Fibroblast of the aortic adventitia (primary cell): ENCODE data around the gene JHY. TPM values are rescaled to one million over a fixed set of nuclear protein-coding genes. Genes with fewer than 3 reads are reported as not detected.

Experiments
- DNase-seq: peaks from one replicate; pipeline ENCODE4 v3.0.0-alpha.2; 2010; ENCODE audit warnings: low read depth
- H3K4me3 ChIP-seq: 2 replicates; pipeline ENCODE4 v1.5.1; 2011; ENCODE audit warnings: low read depth, mild to moderate bottlenecking, control low read depth, low read length, moderate library complexity
- total RNA-seq: library from RNA; depleted of rRNA; stranded (reverse); fragments of >200 nt; gene quantifications from 2 replicates; pipeline ENCODE4 v1.2.3, GENCODE V29; 2012; ENCODE audit warnings: low replicate concordance
- TF ChIP-seq, protein P1 (sequence below): IDR thresholded peaks from 2 replicates; pipeline ENCODE4 v1.5.1; 2011; ENCODE audit warnings: mild to moderate bottlenecking, low read length, control low read depth, inconsistent platforms; ENCODE audit not compliant: insufficient read depth

Gene JHY
- total RNA-seq, 1 donor: 5.2 TPM

DNA sequence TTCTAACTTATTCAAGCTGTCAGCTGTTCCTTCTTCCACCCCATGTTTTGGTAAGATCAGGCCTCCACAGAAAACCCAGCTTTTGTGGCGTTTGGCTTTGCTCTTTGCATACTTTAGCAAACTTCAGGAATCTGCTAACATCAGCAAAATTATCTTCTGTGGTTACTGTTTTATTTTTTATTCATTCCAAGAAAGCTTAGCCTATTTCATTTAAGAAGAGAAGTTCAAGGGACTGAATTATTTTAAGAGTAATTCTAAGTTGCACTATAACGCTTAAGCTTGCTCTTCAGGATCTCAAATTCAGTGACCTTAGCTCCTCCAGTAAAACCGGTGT, 1.1 kb downstream of the JHY start:
- peak overlapping the region; percentile 66 for H3K4me3 ChIP-seq
- TF ChIP-seq, protein P1, sequence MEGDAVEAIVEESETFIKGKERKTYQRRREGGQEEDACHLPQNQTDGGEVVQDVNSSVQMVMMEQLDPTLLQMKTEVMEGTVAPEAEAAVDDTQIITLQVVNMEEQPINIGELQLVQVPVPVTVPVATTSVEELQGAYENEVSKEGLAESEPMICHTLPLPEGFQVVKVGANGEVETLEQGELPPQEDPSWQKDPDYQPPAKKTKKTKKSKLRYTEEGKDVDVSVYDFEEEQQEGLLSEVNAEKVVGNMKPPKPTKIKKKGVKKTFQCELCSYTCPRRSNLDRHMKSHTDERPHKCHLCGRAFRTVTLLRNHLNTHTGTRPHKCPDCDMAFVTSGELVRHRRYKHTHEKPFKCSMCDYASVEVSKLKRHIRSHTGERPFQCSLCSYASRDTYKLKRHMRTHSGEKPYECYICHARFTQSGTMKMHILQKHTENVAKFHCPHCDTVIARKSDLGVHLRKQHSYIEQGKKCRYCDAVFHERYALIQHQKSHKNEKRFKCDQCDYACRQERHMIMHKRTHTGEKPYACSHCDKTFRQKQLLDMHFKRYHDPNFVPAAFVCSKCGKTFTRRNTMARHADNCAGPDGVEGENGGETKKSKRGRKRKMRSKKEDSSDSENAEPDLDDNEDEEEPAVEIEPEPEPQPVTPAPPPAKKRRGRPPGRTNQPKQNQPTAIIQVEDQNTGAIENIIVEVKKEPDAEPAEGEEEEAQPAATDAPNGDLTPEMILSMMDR: no peak
- peak; percentile 65 for DNase-seq

DNA sequence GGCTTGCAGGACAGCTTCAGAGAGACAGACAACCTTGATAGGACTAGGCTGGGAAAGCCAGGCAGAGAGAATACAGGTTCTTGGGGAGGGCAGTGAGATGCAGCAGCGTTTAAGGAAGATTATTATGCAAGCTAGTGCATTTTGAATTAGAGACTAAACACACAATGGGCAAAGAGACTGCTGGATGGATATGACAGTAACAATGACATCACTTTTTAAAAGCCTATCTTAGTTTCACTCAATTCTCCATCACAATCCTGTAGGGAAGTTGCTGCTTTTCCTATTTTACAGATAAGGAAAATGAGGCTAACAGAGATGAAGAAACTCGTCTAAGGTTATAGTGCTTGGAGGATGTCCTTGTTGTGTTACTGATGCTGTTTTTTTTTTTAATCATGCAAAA, 5.6 kb downstream of the JHY start:
- TF ChIP-seq, protein P1: no peak
- DNase-seq: no peak
- H3K4me3 ChIP-seq: no peak overlapping the region

DNA sequence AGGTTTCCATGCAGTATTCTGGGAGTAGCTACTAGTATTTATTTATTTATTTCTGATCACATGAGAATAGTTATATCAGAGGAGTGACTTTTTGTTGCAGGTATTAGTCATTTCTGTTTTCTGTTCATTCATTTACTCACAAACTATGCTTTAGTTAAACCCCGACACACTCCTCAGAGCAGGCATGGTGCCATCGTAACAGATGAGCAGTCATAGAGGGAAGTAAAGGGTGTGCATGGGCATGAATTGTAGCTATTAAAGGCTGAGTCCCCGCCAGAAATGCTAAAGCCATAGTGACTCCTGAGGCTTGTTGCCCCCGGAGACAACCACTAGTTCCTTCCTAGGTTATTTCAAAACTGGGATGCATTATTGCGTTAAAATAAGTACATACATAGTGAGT, 10.6 kb downstream of the JHY start:
- DNase-seq: no peak
- TF ChIP-seq, protein P1: no peak
- H3K4me3 ChIP-seq: no peak overlapping the region

DNA sequence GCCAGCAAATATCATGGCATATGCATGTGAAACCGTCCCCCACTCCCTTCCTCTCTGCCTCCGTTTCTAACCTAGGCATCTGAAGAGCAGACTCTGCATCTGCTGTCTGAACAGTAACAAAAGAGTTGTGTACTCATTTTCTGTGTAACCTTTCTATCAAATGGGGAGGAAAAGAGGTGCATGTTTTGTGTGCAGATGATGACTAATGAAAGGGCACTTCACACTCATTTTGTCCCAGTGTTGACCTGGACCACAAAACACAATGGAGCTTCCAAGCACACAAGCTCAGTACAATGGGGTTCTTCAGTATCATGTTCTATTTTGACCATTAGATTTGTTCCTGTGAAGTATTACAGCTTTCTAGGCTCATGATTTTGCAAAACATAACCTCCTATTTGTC, 13.0 kb downstream of the JHY start:
- TF ChIP-seq, protein P1: no peak
- DNase-seq: no peak
- H3K4me3 ChIP-seq: no peak overlapping the region

DNA sequence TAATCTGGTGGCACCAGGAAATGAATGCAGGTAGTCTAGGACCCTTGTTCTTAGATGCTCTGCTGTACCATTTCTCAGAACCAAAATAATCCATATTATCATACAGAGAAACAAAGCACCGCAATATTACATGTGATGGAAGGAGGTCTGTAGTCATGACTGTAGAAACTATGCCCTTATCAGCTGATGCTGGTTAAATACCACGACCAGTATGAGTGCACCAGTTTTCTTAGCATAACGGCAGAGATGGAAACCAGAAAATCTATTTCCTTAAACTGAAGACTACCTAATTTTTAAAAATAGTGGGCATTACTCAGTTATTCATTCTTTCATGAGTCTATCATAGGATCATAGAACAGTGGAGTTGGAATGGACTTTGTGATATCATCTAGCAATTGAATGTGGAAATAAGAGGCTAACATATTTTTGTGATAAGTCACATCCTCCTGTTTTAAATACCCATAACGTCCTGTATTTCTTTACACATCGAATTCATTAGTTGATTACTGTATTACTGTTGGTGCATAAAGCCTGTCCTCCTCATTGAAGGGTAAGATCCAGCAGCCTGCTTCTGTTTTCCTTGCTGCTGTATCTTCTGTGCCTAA, 15.1 kb downstream of the JHY start:
- peak; percentile 39 for DNase-seq
- no peak overlapping the region for H3K4me3 ChIP-seq
- TF ChIP-seq, protein P1: no peak

DNA sequence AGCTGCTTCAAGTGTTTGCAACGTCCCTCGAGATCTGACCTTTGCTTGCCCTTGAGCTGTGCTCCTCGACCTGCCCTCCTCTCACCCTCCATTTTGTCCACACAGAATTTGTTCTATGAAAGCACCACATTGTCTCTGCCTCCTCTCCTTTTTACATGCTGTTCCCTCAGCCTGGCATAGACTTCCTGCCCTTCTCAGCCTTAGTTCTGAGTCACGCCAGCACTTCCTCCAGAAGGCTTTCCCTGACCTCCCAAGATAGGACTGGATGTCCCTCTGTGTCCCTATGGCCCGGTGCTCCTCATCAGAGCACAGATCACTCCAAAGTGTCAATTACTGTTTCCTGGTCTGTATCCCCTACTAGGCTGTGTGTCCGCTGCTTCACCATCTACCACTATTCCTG, 16.2 kb downstream of the JHY start:
- TF ChIP-seq, protein P1: no peak
- H3K4me3 ChIP-seq: no peak overlapping the region
- DNase-seq: no peak

DNA sequence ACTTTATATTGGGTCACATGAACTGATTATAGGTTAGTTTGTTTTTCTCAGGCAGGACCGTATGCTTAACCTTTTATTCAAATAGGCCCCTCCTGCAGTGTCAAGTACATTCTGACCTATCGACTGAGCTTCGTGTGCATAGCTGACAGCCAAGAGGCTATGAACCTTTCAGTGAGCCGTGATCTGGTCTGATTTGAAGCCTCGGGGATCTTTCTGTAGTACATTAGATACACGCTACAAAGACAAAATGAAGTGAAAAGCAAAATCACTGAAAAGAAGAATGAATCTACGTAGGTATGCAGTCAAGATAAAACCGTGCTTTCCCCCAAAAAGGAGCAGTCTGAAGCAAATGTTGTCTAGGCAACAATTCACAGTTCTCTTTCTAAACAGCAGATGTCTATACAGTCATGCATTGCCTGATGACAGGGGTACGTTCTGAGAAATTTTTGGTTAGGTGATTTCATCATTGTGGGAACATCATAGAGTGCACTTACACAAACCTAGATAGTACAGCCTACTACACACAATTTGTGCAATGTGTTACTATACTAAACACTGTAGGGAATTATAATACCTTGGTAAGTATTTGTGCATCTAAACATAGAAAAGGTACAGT, 18.1 kb downstream of the JHY start:
- no peak for DNase-seq
- no peak overlapping the region for H3K4me3 ChIP-seq
- TF ChIP-seq, protein P1: no peak
